Coronary artery (tissue), 2 donors: ENCODE measurements around the gene ZC3HAV1L.
"Not testable (repeated sequence)": the region's sequence is repeated elsewhere in the genome, so short reads cannot be mapped to it uniquely, and the experiment has no call there.

Experiments
- DNase-seq: peaks from one replicate; pipeline ENCODE4 v3.0.0-alpha.2; 2017; ENCODE audit warnings: low spot score
- H3K27ac ChIP-seq, 2 donors: fragments of 200-600 bp; sonication (generic); one replicate each; pipeline ENCODE4 v1.5.1; 2016 to 2019
- H3K4me3 ChIP-seq: fragments of 200-600 bp; sonication (generic); 2 replicates; pipeline ENCODE4 v1.5.1; 2016; ENCODE audit warnings: mild to moderate bottlenecking, moderate library complexity
- TF ChIP-seq, protein P1 (sequence below): fragments of 200-600 bp; sonication (generic); IDR thresholded peaks from one replicate; pipeline ENCODE4 v1.5.1; 2019; ENCODE audit warnings: antibody characterized with exemption

The ZC3HAV1L gene

DNA sequence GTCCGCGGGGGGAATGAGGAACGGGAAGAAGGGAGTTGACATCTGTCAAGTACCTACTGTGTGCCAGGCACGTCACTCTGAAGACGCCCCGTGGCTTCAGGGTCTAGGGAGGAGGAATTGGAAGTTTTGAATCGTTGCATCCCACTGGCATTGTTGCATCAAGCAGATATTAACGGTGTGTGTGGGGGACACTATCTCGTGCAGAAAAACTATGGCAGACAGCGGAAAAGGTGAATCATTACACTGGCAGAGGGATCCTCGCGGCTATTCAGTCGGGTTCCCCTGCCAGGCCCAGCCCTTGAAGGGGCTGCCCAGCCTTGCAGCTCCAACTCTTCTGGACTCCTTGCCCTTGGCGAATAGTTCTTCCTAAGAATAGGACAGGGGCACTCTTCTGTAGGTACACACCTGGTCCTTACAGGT is 53.6 kb downstream of the ZC3HAV1L start:
- peak overlapping the region; percentile 86 for H3K4me3 ChIP-seq
- no peak for DNase-seq
- TF ChIP-seq, protein P1, sequence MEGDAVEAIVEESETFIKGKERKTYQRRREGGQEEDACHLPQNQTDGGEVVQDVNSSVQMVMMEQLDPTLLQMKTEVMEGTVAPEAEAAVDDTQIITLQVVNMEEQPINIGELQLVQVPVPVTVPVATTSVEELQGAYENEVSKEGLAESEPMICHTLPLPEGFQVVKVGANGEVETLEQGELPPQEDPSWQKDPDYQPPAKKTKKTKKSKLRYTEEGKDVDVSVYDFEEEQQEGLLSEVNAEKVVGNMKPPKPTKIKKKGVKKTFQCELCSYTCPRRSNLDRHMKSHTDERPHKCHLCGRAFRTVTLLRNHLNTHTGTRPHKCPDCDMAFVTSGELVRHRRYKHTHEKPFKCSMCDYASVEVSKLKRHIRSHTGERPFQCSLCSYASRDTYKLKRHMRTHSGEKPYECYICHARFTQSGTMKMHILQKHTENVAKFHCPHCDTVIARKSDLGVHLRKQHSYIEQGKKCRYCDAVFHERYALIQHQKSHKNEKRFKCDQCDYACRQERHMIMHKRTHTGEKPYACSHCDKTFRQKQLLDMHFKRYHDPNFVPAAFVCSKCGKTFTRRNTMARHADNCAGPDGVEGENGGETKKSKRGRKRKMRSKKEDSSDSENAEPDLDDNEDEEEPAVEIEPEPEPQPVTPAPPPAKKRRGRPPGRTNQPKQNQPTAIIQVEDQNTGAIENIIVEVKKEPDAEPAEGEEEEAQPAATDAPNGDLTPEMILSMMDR, result no peak
- H3K27ac ChIP-seq, result no peak overlapping the region

DNA sequence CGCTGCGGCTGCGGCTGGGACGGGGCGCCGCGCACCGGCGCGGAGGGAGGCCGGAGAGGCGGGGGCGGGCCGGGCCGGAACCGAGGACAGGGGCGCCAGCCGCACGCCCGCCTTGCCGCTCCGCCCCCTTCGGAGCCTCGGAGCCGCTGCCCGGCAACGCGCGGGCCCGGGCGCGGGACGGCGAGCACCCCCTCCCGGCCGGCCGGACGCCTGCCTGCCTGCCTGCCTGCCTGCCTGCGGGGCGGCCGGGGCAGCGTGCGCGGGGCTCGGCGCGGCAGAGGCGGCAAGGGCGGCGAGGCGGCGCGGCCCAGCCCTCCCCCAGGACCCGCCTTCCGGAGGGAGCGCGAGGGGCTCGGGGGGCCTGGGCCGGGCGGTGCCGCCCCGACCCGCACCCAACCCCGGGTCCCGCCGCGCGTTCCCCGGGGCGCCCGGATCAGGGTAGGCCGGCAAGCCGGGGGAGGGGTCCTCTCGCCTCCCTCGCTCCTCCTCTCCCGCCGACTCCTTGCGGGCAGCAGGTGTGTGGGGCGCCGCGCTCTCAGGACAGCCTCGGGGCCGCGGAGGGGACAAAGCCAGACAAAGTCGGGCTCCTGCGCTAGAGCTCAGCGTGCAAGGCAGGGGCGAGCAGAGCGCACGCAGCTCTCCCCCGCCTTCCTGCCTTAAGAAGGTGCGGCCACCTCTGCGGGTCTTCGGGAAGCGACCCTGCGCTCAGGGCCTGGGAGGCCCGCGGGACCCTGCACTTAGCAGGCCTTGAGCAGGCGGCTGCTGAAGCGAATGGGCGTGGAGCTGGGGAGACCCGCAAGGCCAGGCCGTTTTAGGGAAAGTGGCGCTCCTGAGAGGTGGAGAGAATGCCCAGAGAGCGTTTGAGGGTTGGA is 54.3 kb downstream of the ZC3HAV1L start, which contains the start of gene KIAA1549:
Gene KIAA1549 (minus strand): TSS at position 58 of the 872 bp plus-strand sequence. CDS start 120 bp downstream, outside the sequence.
- peak; percentile 69 for DNase-seq
- Histone ChIP-seq H3K27ac (no peak within 1 kb of the TSS), H3K4me3 (peak within 1 kb of the TSS; percentile 86)
- TF ChIP-seq, protein P1, result no peak

DNA sequence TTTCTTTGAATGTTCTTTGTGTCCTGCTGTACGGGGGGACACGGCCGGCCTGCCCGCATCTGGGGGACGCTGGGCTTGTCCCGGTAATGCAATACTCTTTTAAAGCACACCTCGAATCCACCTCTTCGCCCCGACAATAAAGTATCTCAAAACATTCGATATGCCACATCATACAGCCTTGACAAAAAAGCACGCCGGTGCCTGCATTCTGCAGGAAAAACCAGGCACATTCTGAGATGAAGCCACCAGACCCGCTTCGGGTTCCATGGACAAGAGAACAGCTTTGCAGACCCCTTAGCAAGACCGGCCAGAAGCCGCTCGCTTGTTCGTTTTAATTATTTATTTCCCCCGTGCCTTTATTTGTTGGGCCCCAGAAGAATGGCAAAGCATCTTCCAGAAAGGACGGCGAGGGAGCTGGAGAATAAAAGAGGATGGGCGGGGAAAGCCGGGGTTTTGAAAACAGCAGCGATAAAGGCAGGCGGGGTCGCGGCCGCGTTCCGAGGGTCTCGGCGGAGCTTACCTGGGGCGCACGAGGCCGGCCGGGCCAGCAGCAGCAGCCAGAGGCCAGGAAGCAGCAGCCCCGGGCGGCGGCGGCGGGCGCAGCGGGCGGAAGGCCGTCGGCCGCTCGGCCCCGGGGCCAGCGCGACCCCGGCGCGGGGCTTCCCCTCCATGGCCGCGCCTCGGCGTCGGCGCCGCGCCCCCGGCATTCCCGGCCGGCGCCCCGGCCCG is 55.1 kb downstream of the ZC3HAV1L start:
- Histone ChIP-seq H3K27ac (no peak overlapping the region), H3K4me3 (peak overlapping the region; percentile 86)
- DNase-seq, result no peak
- TF ChIP-seq, protein P1, result no peak

DNA sequence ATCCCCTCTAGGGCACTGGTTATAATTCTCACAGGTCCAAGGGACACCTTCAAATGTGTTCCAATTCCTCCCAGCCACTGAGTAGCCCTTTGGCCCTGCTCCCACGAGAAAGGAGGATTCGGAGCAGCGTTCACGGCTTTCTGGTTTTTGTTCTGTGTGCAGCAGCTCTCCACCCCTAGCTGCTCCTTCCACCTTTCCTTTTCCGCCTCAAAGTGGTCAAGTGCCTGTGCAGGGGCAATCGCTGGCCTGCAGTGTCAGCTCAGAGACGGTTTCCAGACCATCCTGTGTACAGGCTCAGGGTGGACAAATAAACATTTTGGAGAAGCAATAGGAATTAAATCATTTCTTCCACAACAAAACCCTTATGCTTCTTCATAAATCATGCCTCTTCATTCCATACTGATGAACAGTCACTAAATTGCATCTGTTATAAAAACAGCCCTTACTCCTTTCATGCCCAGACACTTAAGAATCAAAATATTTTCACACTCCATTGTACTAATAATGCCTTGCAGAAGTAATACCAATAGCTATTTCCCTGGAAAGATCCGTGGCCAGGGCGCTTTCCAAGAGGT is 55.8 kb downstream of the ZC3HAV1L start:
- peak overlapping the region; percentile 86 for H3K4me3 ChIP-seq
- peak; percentile 4 for DNase-seq
- TF ChIP-seq, protein P1, result no peak
- no peak overlapping the region for H3K27ac ChIP-seq

DNA sequence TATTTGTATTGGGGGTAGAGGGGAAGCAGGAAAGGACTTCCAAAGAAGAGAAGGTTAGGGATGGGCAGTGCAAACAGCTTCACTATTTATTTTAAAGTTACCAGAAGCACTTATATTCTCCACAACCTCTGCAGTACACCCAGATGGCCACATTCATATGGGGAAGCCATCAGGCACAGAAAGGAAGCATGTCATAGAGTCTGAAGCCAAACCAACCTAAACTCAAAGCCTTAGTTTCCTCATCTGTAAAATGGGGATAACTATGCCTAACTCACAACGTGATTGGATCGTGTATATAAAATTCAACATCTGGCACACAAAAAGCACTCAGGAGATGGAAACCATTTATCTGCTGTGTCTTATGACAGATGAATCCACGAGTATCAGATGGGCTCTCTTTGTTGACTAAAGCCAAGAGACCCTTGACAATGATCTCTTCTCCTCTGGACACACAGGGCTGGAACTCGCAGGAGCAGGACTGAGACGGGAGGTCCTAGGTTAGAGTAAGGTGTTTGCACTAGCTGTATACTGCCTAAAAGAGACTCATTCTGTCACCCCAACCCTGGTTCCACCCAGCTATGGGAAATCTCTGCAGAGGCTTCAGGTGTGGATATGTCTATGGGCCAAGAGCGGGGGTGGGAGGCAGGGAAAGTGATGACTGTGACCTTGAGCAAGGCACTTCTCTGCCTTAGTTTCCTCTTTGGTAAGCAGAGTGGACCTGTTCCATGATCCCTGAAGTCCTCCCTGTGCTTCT is 56.4 kb downstream of the ZC3HAV1L start:
- TF ChIP-seq, protein P1, result no peak
- no peak for DNase-seq
- Histone ChIP-seq H3K4me3 (no peak overlapping the region), H3K27ac (no peak overlapping the region)

DNA sequence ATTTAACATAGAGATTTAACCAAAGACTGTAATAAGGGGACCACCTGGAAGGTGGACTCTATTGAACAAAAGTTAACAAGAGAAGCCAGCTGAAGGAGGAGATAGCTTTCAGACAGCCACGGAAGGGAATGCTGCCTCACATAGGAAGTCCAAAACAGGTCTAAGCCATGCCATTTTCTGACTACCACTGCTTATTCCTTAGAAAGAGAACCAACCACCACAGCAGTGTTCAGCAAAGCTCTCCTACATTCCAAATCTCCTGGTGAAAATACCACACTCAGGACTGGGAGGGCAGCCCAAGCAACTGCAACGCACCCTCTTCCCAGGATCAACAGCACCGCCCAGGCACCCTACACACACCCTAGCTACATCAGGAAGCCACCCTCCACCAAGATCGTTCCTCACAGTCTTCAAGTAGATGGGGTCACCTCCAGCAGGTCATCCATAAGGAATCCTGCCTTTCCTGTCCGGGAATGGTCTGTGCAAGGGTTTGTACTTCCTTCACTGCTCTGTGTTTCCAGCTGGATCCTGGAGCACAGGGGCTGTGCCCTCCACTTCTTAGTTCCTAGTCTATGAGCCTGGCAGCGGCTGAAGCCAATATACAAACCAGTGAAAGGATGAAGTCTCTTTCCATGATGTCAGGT is 57.2 kb downstream of the ZC3HAV1L start:
- no peak overlapping the region for H3K27ac ChIP-seq
- H3K4me3 ChIP-seq, result no peak overlapping the region
- DNase-seq, result no peak
- TF ChIP-seq, protein P1, result no peak

DNA sequence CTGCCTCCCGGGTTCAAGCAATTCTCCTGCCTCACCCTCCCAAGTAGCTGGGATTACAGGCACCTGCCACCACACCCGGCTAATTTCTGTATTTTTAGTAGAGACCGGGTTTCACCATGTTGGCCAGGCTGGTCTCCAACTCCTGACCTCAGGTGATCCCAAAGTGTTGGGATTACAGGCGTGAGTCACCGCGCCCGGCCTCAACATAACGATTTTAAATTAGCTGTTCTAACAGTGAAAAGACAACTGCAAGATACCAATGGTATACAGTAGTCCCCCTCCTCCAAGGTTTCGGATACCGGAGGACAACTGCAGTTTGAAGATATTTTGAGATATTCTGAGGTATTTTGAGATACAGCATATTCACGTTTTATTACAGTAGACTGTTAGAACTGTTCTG is 59.7 kb downstream of the ZC3HAV1L start:
- not testable (repeated sequence) for H3K27ac ChIP-seq, DNase-seq, H3K4me3 ChIP-seq
